T-helper 1 cell treated with Interleukin-12 subunit alpha and Interleukin-12 subunit beta and Interleukin-4 antibody, amounts not matched to agents 30 μg/mL and 1 μg/mL, for 36 hours (primary cell): ENCODE measurements around the gene PTPRG.

ENCODE experiments used
- H3K27ac Mint-ChIP-seq: one replicate; pipeline ENCODE4 v1.8.0; 2021; ENCODE audit warnings: mild to moderate bottlenecking, mixed read lengths
- H3K27me3 Mint-ChIP-seq: one replicate; pipeline ENCODE4 v1.8.0; 2021; ENCODE audit warnings: low read depth, mixed read lengths
- H3K36me3 Mint-ChIP-seq: one replicate; pipeline ENCODE4 v1.8.0; 2021; ENCODE audit warnings: low read depth, mixed read lengths
- H3K4me1 Mint-ChIP-seq: one replicate; pipeline ENCODE4 v1.8.0; 2021; ENCODE audit warnings: low read depth, mixed read lengths
- H3K4me3 Mint-ChIP-seq: one replicate; pipeline ENCODE4 v1.8.0; 2021; ENCODE audit warnings: mild to moderate bottlenecking, moderate library complexity, mixed read lengths
- H3K9me3 Mint-ChIP-seq: one replicate; pipeline ENCODE4 v1.8.0; 2021; ENCODE audit warnings: mixed read lengths

PTPRG gene

GRCh38 chr3:61780016-61780415 is 218.6 kb downstream of the PTPRG start:
- Mint-ChIP-seq H3K4me3 (no peak overlapping the region), H3K9me3 (no peaks in the 10 kb centered on the region), H3K27me3 (no peaks in the 10 kb centered on the region), H3K36me3 (no peaks in the 10 kb centered on the region), H3K27ac (no peak overlapping the region), H3K4me1 (peaks cover 2% of the 10 kb centered on the region)

- Mint-ChIP-seq H3K4me1 (peaks cover 2% of the 10 kb centered on the region), H3K36me3 (no peaks in the 10 kb centered on the region), H3K27ac (no peak overlapping the region), H3K4me3 (no peak overlapping the region), H3K9me3 (no peaks in the 10 kb centered on the region), H3K27me3 (no peaks in the 10 kb centered on the region)
Measured at GRCh38 chr3:61780455-61781228, 219.3 kb downstream of the PTPRG start.

GRCh38 chr3:61783993-61784718 is 222.8 kb downstream of the PTPRG start:
- Mint-ChIP-seq H3K27me3 (no peaks in the 10 kb centered on the region), H3K4me3 (no peak overlapping the region), H3K4me1 (peaks cover 2% of the 10 kb centered on the region), H3K36me3 (no peaks in the 10 kb centered on the region), H3K27ac (no peak overlapping the region), H3K9me3 (no peaks in the 10 kb centered on the region)

GRCh38 chr3:61788623-61789507 is 227.5 kb downstream of the PTPRG start:
- Mint-ChIP-seq H3K27me3 (peaks cover 3% of the 10 kb centered on the region), H3K4me3 (no peak overlapping the region), H3K9me3 (no peaks in the 10 kb centered on the region), H3K4me1 (peaks cover 2% of the 10 kb centered on the region), H3K27ac (no peak overlapping the region), H3K36me3 (no peaks in the 10 kb centered on the region)

GRCh38 chr3:61789861-61790260 is 228.5 kb downstream of the PTPRG start:
- H3K27ac Mint-ChIP-seq, result no peak overlapping the region
- no peak overlapping the region for H3K4me3 Mint-ChIP-seq
- no peaks in the 10 kb centered on the region for H3K36me3 Mint-ChIP-seq
- no peaks in the 10 kb centered on the region for H3K4me1 Mint-ChIP-seq
- peaks cover 3% of the 10 kb centered on the region for H3K27me3 Mint-ChIP-seq
- H3K9me3 Mint-ChIP-seq, result no peaks in the 10 kb centered on the region

GRCh38 chr3:61790411-61790810 is 229.0 kb downstream of the PTPRG start:
- Mint-ChIP-seq H3K27me3 (peaks cover 3% of the 10 kb centered on the region), H3K9me3 (no peaks in the 10 kb centered on the region), H3K36me3 (no peaks in the 10 kb centered on the region), H3K27ac (no peak overlapping the region), H3K4me1 (no peaks in the 10 kb centered on the region), H3K4me3 (no peak overlapping the region)

- Mint-ChIP-seq H3K4me1 (no peaks in the 10 kb centered on the region), H3K27ac (no peak overlapping the region), H3K27me3 (peaks cover 3% of the 10 kb centered on the region), H3K36me3 (no peaks in the 10 kb centered on the region), H3K9me3 (no peaks in the 10 kb centered on the region), H3K4me3 (no peak overlapping the region)
Measured at GRCh38 chr3:61793056-61793455, 231.7 kb downstream of the PTPRG start.

GRCh38 chr3:61793521-61793920 is 232.2 kb downstream of the PTPRG start:
- peaks cover 3% of the 10 kb centered on the region for H3K27me3 Mint-ChIP-seq
- no peaks in the 10 kb centered on the region for H3K4me1 Mint-ChIP-seq
- H3K4me3 Mint-ChIP-seq, result no peak overlapping the region
- H3K27ac Mint-ChIP-seq, result no peak overlapping the region
- H3K36me3 Mint-ChIP-seq, result no peaks in the 10 kb centered on the region
- no peaks in the 10 kb centered on the region for H3K9me3 Mint-ChIP-seq

- Mint-ChIP-seq H3K27ac (no peak overlapping the region), H3K9me3 (no peaks in the 10 kb centered on the region), H3K27me3 (peaks cover 3% of the 10 kb centered on the region), H3K36me3 (no peaks in the 10 kb centered on the region), H3K4me1 (no peaks in the 10 kb centered on the region), H3K4me3 (no peak overlapping the region)
Measured at GRCh38 chr3:61794341-61794740, 233.0 kb downstream of the PTPRG start.

- no peak overlapping the region for H3K4me3 Mint-ChIP-seq
- H3K27ac Mint-ChIP-seq, result no peak overlapping the region
- no peaks in the 10 kb centered on the region for H3K9me3 Mint-ChIP-seq
- H3K27me3 Mint-ChIP-seq, result peaks cover 3% of the 10 kb centered on the region
- H3K4me1 Mint-ChIP-seq, result no peaks in the 10 kb centered on the region
- H3K36me3 Mint-ChIP-seq, result no peaks in the 10 kb centered on the region
Measured at GRCh38 chr3:61794961-61795360, 233.6 kb downstream of the PTPRG start.

- Mint-ChIP-seq H3K4me3 (no peak overlapping the region), H3K27me3 (no peaks in the 10 kb centered on the region)
Measured at GRCh38 chr3:61796088-61796680, 234.8 kb downstream of the PTPRG start.

GRCh38 chr3:61796911-61797310 is 235.5 kb downstream of the PTPRG start:
- H3K27me3 Mint-ChIP-seq, result no peaks in the 10 kb centered on the region
- H3K4me3 Mint-ChIP-seq, result no peak overlapping the region
- no peaks in the 10 kb centered on the region for H3K4me1 Mint-ChIP-seq
- no peak overlapping the region for H3K27ac Mint-ChIP-seq
- H3K9me3 Mint-ChIP-seq, result no peaks in the 10 kb centered on the region
- H3K36me3 Mint-ChIP-seq, result no peaks in the 10 kb centered on the region

More at GRCh38 chr3:61796088-61796680, 234.8 kb downstream of the PTPRG start:
- no peak overlapping the region for H3K27ac Mint-ChIP-seq
- no peaks in the 10 kb centered on the region for H3K9me3 Mint-ChIP-seq
- H3K4me1 Mint-ChIP-seq, result no peaks in the 10 kb centered on the region
- no peaks in the 10 kb centered on the region for H3K36me3 Mint-ChIP-seq

- peaks cover 4% of the 10 kb centered on the region for H3K27me3 Mint-ChIP-seq
- H3K27ac Mint-ChIP-seq, result no peak overlapping the region
- peaks cover 2% of the 10 kb centered on the region for H3K4me1 Mint-ChIP-seq
- no peak overlapping the region for H3K4me3 Mint-ChIP-seq
- no peaks in the 10 kb centered on the region for H3K36me3 Mint-ChIP-seq
- no peaks in the 10 kb centered on the region for H3K9me3 Mint-ChIP-seq
Measured at GRCh38 chr3:61802772-61803171, 241.4 kb downstream of the PTPRG start.

GRCh38 chr3:61803983-61804382 is 242.6 kb downstream of the PTPRG start:
- Mint-ChIP-seq H3K27me3 (peaks cover 4% of the 10 kb centered on the region), H3K9me3 (no peaks in the 10 kb centered on the region), H3K27ac (no peak overlapping the region), H3K36me3 (no peaks in the 10 kb centered on the region), H3K4me1 (peaks cover 2% of the 10 kb centered on the region), H3K4me3 (no peak overlapping the region)
